T1000 (cell line): Measurements from ENCODE around the gene CD74.
"Not testable (repeated sequence)": the region's sequence is repeated elsewhere in the genome, so short reads cannot be mapped to it uniquely, and the experiment has no call there.

Experiments
- DNase-seq: peaks from one replicate; lab custom pipeline; 2025; ENCODE audit warnings: mixed read lengths; lab: John Stamatoyannopoulos, UW

Gene CD74

DNA sequence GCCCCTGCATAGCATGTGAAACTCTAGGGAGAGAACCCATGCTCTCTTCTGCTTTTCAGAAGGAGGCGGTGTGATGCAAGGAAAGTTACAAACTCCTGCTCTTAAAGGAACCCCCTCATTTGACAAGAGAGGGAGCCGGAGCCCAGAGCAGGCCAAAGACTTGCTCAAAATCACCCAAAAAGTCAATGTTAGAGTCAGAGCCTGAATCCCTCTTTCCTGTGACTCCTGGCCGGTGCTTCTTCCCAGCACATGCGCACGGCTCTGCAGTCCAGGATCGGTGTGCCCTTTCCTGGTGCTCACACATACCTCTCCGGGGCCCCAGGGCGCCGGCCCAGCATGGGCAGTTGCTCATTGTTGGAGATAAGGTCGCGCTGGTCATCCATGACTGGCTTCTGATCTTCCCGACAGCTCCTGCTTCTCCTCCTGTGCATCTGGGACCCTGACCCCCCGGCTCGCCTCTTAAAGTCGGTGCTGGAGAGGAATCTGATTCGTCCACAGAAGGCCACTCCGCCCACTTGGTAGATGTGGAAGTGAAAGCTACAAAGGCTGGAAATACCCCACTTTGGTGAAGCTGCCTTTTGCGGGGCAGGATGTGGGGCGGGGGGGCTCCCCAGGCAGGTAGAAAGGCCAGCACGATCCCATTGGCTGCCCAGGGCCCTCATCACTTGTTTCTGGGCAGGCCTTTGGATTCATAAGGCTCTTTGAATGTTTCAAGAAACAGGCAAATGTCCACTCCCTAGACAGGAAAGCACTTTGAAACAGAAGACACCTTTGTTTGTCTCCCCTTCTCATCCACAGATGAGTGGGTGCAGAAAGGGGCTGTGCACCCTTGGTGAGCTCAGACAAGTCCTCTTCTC, at the start of gene CD74:
Gene CD74, minus strand, starts transcription at position 592 of the 857 bp plus-strand sequence. Its CDS starts 161 bp downstream, at position 431.
- DNase-seq, result no peak

DNA sequence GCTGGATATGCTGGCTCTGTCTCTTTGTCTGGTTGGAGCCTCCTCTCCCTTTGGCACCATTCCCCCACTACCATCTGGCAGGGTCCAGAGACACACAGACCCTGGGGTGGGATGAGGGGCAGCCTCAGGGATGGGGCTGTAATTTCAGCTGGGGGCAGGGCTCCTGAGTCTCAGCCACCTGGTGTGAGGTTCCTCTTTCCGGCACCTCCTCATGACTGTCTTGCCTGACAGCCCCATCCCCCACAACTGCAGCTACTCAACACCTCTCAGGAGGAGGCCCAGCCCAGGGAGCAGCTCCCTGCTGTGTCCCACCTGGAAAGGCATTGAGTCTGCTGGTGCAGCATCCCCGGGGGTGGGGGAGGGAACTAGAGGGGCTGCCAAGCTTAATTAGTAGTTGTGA, 48.5 kb upstream of the CD74 start:
- no peak for DNase-seq

DNA sequence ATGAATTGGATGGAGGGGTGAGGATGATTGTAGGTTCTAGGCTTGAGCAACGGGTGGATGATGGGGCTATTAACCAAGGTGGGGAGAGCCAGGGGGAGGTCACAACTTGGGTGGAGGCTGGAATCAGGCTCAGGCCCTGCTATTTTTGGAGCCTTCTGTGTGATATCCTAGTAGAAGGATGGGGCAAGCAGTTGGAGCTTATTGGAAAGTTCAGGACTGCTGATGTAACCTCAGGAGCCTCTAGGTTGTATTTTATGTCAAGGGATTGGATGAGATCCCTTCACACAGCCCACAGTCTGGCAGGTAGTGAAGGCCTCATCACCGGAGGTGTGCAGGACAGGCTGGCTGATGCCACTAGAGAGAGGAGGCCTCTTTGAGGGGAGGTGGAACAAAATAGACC, 48.1 kb upstream of the CD74 start:
- no peak for DNase-seq

DNA sequence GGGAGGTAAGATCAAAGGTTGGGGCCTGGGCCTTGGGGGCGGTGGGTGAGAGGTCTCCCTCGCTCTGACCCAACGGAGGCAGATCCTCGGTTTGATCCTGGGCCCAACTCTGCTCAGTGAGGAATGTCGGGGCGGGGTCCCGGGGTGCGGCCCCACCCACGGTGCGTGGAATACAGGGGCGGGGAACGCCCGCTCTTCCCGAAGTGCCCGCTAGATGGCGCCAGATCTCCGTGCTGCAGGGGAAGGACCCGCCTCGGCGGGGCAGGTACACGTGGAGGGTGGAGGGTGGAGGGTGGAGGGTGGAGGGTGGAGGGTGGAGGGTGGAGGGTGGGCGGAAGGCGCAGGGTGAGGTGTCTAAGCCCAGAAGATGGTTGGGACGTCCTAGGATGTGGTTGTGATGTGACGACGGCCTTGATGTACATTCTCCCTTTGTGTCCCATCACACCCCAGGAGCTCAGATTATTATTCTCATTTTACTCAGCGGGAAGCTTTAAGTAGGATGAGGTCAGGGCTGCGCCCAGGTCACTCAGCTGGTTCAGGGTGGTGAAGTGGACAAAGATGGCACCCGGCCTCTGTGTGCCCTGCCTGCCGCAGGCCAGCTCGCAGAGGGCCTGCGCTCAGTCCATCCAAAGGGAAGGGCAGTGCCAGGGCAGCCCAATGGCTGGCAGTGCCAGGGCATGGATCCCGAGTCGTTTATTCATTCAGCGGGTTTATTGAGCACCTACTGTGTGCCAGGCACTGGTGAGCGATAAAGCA, 46.3 kb upstream of the CD74 start:
- peak; percentile 67 for DNase-seq

DNA sequence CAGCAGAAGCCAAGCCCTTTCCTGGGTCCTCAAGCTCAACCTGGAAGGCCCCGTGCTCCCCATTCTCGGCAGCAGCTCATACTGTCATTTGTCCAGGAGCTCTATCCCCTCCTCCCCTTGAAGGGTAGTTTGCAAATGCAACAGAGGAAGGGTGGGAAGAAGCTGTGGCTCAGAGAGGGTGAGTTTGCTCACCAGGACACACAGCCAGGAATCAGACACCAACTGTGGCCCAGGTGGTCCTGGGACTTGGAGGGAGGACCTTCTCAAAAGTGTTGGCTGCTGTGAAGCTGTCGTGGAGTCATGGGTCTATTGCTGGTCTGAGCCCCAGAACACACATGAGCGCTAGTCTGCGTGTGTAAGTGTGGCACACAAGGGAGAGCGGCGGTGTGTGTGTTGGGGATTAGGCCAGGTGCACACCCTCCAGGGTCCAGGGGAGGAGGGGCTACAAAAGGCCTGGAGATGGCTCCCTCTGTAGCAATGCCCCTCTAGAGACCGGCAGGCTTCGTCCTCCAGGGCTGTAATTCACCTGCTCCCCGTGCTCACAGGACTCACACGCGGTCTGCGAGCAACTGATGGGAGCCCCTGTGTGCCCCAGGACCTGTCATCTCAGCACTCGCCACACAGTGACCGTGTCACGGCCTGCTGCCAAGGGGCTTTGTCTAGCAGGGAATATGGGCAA, 45.0 kb upstream of the CD74 start:
- DNase-seq, result no peak

DNA sequence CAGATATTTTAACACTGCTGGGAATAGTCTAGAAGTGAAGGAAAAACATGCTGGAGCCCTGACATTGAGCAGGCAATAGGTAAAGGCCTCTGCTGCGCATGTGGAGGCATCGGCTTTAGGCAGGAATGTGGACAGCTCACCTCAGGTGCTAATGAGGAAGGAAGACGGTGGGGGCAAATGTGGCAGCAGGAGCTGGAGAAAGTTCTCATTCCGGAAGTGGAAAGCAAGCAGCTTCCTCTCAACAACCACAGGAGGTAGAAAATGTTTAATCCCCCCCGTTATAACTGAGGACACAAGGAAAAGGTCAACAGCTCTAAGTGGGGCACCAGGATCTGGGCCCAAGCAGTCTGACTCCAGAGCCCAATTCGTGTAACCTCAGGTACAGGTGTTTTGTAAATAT, 44.4 kb upstream of the CD74 start:
- no peak for DNase-seq

DNA sequence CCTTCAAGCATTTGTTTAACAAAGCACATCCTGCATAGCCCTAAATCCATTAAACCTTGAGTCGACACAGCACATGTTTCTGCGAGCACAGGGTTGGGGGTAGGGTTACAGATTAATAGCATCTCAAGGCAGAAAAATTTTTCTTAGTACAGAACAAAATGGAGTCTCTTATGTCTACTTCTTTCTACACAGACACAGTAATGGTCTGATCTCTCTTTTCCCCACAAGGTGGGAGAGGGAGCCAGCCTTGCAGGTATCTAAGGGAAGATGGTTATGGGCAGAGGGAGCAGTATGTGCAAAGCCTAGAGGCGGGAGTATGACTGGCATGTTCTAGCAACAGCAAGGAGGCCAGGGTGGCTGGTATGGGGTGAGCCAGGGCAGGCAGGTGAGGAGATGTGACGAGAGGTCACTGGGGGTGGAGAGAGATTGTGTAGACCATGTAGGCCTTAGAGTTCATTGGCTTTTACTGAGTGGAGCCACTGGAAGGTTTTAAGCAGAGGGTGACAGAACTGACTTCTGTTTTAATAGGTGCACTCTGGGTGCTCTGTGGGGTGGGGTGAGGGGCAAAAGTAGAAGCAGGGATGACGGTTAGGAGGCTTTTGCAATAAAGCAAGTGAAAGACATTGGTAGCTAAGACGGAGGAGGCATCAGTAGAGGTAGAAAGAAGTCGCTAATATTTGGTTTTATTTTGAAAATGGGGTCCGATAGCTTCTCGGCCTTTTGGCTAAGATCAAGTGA, 42.0 kb upstream of the CD74 start:
- DNase-seq, result no peak

DNA sequence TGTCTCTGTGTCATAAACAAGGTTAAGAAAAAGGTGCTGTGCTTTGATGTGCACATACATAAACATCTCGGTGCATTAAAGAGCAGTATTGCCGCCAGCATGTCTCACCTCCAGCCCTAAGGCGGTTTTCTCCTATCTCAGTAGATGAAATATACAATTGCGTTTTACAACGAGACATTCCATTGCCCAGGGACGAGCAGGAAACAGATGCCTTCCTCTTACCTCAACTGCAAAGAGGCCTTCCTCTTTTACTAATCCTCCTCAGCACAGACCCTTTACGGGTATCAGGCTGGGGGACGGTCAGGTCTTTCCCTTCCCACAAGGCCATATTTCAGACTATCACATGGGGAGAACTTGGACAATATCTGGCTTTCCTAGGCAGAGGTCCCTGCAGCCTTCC, 41.3 kb upstream of the CD74 start:
- DNase-seq, result not testable (repeated sequence)

DNA sequence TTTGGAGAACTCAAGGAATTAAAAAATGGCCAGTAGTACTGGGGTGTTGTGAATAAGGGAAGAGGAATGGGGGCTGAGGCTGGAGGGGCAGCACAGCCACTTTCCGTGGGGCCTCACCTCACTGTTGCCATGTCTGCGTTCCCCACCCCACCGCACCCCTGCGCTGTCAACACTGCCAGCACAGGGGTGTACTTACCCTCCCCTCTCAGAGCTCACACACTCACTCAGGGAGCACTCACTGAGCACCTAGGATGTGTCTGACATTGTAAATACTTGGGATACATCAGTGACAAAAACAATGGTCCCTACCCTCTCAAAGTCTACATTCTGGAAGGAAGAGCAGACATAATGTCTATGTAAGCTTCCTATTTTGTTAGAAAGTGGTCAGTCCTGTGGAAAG, 40.2 kb upstream of the CD74 start:
- no peak for DNase-seq

DNA sequence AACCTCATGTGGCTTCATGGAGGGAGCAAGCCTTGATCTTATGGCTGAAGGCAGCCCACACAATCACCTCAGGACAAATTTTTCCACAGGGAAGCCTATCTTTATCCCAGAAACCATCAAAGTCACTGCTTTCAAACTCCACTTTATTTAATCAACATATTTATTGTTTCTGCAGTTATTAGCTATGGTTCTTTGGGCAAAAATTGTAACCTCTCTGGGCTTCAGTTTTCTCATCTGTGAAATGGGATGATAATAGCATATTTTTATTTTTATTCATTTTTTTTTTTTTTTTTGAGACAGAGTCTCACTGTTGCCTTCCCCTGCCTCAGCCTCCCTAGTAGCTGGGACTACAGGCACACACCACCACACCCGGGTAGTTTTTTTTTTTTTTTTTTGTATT, 38.9 kb upstream of the CD74 start:
- no peak for DNase-seq

DNA sequence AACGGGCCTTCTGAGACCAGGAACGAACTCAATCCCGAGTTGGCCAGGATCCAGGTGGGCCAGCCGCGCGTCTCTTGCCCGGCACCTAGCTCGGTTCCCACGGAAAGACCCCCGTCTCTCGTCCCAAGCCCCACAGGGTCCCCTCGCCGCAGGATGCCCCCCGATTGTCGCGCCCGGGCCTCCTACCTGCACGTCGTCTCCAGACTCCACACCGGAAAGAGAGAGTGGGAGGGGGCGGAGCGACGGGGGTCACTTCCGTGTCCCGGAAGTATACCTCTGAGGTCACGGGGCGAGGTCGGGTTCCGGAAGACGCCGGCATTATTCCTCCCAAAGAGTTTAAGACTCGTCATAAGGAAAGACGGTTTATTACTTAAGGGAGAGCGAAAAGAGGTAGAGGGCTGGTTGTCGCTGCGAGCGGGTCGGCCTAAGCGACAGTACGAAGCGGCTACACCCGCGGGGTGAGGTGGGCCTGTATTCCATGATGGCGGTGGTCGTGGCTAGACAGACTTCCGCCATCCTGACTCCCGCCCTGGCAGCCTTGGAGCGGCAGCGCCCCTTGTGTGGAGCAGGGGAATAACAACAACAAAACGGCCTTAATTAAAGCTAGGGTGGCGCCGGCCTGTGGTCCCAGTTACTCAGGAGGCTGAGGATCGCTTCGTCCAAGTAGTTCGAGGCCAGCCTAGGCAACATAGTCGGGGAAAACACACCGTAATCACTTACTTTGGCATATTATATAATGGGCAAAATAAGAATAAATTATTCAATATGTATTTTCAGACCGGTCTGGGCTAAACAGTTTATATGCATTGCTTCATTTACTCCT, 37.0 kb upstream of the CD74 start, which contains the start of gene RPS14:
Gene RPS14, minus strand, starts transcription at position 223 of the 823 bp plus-strand sequence. CDS start 2,006 bp downstream, outside the sequence.
- peak; percentile 92 for DNase-seq

DNA sequence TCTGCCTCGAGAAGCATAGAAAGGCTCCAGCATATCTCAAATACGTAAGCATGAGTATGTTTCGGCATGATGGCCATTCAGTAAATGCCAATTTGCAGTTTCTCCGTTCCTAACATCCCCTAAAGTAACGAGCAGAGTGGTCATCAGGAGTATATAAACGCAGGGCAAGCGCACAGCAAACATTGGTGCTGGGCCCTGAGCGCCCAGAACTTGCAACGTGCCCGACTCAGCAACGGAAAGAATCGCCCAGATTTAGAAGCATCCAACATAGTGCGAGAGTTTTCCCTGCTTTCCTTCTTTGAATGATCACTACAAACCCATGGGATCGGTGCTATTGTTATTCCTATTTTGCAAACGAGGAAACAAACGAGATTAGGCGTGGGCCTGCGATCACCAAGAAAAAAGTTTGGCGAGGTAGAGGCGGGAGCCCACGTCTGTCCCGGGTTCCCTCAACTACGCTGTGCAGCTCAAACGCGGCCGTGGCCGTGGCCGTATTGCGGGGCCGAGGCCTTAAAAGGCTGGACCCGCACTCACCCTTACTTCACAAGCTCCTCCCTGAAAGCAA, 36.3 kb upstream of the CD74 start:
- DNase-seq, result no peak

DNA sequence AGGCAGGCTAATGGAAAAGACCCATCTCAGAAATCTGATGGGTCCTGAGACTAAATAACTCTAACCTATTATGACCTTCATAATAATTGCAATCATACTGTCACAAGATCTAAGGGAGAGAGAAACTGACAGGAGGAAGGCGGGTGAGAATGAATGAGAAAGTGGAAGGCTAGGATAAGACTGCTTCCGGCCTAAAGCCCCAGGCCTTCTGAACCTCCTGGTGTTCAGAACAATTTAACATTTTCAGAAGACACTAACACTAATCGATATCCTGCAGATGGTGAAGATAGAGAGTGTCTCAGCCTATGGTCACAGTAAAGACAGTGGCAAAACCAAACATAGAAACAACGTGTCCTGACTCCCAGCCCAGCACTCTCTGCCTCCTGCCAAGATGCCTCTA, 35.6 kb upstream of the CD74 start:
- DNase-seq, result no peak

DNA sequence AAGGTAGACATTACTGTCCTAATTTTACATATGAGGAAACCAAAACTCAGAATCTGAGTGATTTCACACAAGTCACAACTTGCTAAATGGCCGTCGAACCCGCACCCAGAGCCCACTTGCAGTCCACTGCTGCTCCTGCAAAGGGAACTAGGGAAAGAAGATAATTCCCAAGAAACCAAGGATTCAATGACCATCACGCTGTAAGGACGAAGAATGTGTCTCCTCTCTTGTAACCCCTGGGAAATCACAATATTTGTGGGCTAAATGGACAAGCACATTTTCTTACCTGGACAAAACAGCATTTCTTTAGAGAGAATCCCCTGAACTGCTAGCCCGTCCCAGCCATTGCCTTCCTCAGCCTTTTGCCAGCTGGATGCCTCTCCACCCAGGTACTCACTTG, 34.5 kb upstream of the CD74 start:
- DNase-seq, result no peak

DNA sequence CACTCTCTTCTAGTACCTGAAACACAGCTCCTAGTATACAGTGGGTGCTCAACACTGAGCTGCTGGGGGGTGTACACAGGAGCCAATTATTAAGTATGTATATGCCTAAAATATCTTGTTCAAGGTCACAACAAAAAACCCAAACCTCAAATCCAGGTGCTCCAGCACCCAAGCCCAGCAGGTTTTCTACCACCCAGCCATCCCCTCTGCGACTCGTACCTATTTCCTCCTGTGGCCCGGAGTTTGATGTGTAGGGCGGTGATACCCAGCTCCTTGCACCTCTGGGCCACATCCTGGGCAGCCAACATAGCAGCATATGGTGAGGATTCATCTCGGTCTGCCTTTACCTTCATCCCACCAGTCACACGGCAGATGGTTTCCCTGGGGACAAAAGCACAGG, 33.9 kb upstream of the CD74 start:
- DNase-seq, result no peak

DNA sequence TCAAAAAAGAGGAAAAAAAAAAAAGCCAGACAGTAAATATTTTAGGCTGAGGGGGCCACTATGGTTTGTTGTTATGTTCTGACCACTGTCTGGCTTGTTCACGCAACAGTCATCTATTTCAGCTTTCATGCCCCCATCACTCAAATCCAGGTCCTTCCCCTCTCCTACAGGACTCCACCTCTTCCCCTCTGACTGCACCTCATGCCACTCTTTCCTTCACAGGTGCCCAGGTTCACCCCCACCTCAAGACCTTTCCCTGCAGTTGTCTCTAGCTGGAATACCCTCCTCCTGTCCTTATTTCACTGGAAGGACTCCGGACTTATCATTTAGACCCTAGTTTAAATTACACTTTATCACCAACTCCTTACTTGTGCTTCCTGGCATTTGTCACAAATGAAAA, 33.4 kb upstream of the CD74 start:
- DNase-seq, result no peak

DNA sequence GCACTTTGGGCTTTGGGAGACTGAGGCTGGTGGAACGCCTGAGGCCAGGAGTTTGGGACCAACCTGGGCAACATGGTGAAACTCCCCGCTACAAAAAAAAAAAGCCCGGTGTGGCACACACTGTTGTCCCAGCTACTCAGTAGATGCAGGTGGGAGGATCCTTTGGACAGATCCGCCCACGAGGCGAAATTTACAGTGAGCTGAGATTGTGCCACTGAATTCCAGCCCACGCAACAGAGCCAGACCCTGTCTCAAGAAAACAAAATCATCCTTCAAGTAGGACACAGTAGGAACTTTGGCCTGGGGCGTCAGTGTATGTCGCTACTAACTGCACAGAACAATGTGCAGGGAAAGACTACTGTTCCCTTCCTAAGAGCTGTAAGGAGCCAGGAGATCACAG, 32.1 kb upstream of the CD74 start:
- DNase-seq, result no peak

DNA sequence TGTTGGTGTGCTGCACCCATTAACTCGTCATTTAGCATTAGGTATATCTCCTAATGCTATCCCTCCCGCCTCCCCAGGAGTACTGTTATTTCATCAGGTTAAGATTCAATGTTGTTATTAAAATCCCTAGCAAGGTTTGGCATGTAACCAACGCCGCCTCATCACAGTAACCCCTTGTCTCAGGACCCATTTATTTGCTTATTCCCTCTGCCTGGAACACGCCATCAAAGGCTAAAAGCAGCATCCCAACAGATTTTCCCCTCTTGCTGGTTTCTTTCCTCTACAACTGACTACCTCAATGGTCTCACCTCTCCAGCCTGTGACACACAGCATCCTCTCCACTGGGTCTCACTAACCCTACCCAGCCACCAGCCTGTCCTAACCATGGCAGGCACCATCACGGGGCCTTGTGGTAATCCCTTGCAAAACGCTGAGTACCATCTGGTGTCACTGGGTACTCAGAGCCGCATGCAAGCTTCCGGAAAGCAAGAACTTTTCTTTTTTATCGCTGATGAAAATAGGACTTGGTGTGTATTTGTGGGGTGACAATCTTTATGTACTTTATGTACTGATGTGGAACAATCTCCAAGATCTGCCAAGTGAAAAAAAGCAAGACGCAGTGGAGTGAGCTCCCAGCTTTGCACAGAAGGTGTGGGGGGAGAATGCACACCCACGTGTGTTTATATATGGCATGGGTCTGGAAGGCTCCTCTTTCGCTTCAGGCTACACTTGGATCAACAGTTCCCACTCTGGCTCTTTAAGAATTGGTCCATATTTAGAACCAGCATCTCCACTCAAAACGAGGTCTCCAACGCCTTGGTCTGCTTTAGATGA, 30.7 kb upstream of the CD74 start:
- DNase-seq, result no peak

DNA sequence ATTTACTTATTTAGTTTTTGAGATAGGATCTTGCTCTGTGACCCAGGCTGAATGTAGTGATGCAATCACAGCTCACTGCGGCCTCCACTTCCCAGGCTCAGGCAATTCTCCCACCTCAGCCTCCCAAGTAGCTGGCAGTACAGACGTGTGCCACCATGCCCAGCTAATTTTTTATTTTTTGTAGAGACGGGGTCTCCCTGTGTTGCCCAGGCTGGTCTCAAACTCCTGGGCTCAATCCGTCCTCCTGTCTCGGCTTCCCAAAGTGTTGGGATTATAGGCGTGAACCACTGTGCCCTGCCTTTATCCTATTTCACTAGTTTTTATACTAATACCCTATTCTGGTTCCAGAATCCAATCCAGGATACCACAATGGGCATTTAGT, 30.0 kb upstream of the CD74 start:
- DNase-seq, result no peak
